B cell (primary cell): ENCODE data around the gene TRUB1. TPM values are rescaled to one million over a fixed set of nuclear protein-coding genes. Genes with fewer than 3 reads are reported as not detected.

Source experiments
- ATAC-seq: fragments of 200-7000 bp; cut with Tn5 transposase; one replicate; pipeline ENCODE4 v1.10.0; 2021; ENCODE audit warnings: low read depth, mild to moderate bottlenecking, moderate number of reproducible peaks, moderate library complexity
- CTCF ChIA-PET: fragments of 350-600 bp; sonication (Branson Sonifier 250); formaldehyde crosslinking; loops from one replicate; lab custom pipeline; 2021; ENCODE audit warnings: antibody characterized with exemption, inconsistent platforms; lab: Charles Lee
- POLR2A ChIA-PET: fragments of 350-600 bp; sonication (Branson Sonifier 250); formaldehyde crosslinking; loops from one replicate; lab custom pipeline; 2021; ENCODE audit warnings: antibody characterized with exemption; lab: Charles Lee
- DNase-seq: peaks from one replicate; pipeline ENCODE4 v3.0.0; 2013
- H2AFZ ChIP-seq: 2 replicates; pipeline ENCODE4 v1.6.1; 2012; ENCODE audit warnings: mild to moderate bottlenecking, low read depth, low read length; ENCODE audit not compliant: insufficient read depth, poor library complexity, severe bottlenecking
- H3K27ac ChIP-seq, 2 donors: 1 replicate in 1 of 2; 2 replicates in 1 of 2; pipeline ENCODE4 v1.5.1; 2012 to 2013; ENCODE audit warnings: low read length in 2 of 2, mild to moderate bottlenecking in 2 of 2, moderate library complexity in 1 of 2
- H3K27me3 ChIP-seq, 4 experiments: fragments of 200-600 bp in 1 of 4; sonication (generic) in 1 of 4; replicated peaks in 1 of 4; 1 replicate in 2 of 4; 2 replicates in 2 of 4; pipeline versions ENCODE4 v1.6.1 to v1.7.0; 2013 to 2016; ENCODE audit warnings: low read length in 3 of 4, mild to moderate bottlenecking in 2 of 4, mixed read lengths in 1 of 4, moderate library complexity in 1 of 4; ENCODE audit not compliant: insufficient read depth in 4 of 4, control insufficient read depth in 3 of 4; ENCODE audit errors: control extremely low read depth in 1 of 4
- H3K36me3 ChIP-seq, 2 experiments: replicated peaks in 1 of 2; 1 replicate in 1 of 2; 2 replicates in 1 of 2; pipeline versions ENCODE4 v1.6.1 to v1.7.1; 2013; ENCODE audit warnings: low read length in 1 of 2; ENCODE audit not compliant: insufficient read depth in 2 of 2, control insufficient read depth in 1 of 2; ENCODE audit errors: control extremely low read depth in 1 of 2, extremely low read depth in 1 of 2
- H3K4me1 ChIP-seq, 2 donors: fragments of 200-600 bp in 1 of 2; sonication (generic) in 1 of 2; 1 replicate in 1 of 2; 2 replicates in 1 of 2; pipeline versions ENCODE4 v1.5.1 to v1.6.1; 2013 to 2017; ENCODE audit warnings: low read length in 2 of 2; ENCODE audit not compliant: control insufficient read depth in 2 of 2, insufficient read depth in 2 of 2
- H3K4me2 ChIP-seq: replicated peaks from 2 replicates; pipeline ENCODE3; 2012; ENCODE audit warnings: mild to moderate bottlenecking, low read depth, low read length; ENCODE audit not compliant: poor library complexity, severe bottlenecking
- H3K4me3 ChIP-seq, 5 experiments: fragments of 200-600 bp in 1 of 5; sonication (generic) in 1 of 5; 1 replicate in 3 of 5; 2 replicates in 2 of 5; pipeline versions ENCODE4 v1.5.1 to v1.7.0; 2011 to 2016; ENCODE audit warnings: low read length in 4 of 5, mild to moderate bottlenecking in 4 of 5, low read depth in 2 of 5, control low read depth in 1 of 5, moderate library complexity in 1 of 5; ENCODE audit not compliant: insufficient read depth in 1 of 5; ENCODE audit errors: control extremely low read depth in 1 of 5, extremely low read depth in 1 of 5
- H3K79me2 ChIP-seq: fragments of 200-600 bp; sonication (generic); one replicate; pipeline ENCODE4 v1.6.0; 2016; ENCODE audit warnings: low read length; ENCODE audit not compliant: control insufficient read depth, insufficient read depth
- H3K9ac ChIP-seq: fragments of 200-600 bp; sonication (generic); 2 replicates; pipeline ENCODE4 v1.6.1; 2017; ENCODE audit warnings: mild to moderate bottlenecking, low read length, moderate library complexity
- H3K9me3 ChIP-seq, 3 donors: one replicate each; pipeline versions ENCODE4 v1.6.1 to v1.7.1; 2013; ENCODE audit warnings: low read length in 2 of 3; ENCODE audit not compliant: control insufficient read depth in 2 of 3, insufficient read depth in 1 of 3; ENCODE audit errors: control extremely low read depth in 1 of 3
- H4K20me1 ChIP-seq: 2 replicates; pipeline ENCODE4 v1.6.0; 2012; ENCODE audit warnings: mild to moderate bottlenecking, low read length; ENCODE audit not compliant: insufficient read depth, control insufficient read depth, poor library complexity, severe bottlenecking
- H3K27ac Mint-ChIP-seq: one replicate; pipeline ENCODE4 v1.8.0; 2021; ENCODE audit warnings: mixed read lengths
- H3K27me3 Mint-ChIP-seq: one replicate; pipeline ENCODE4 v1.8.0; 2021; ENCODE audit warnings: mixed read lengths
- H3K4me1 Mint-ChIP-seq: one replicate; pipeline ENCODE4 v1.8.0; 2021; ENCODE audit warnings: mixed read lengths
- H3K4me3 Mint-ChIP-seq: one replicate; pipeline ENCODE4 v1.8.0; 2021; ENCODE audit warnings: mixed read lengths
- H3K9me3 Mint-ChIP-seq: one replicate; pipeline ENCODE4 v1.8.0; 2022; ENCODE audit warnings: mixed read lengths; ENCODE audit not compliant: insufficient read depth
- CTCF ChIP-seq: fragments of 200-600 bp; IDR thresholded peaks from one replicate; pipeline ENCODE4 v1.8.0; 2022; ENCODE audit warnings: antibody characterized with exemption, mild to moderate bottlenecking
- EZH2 ChIP-seq: IDR thresholded peaks from 2 replicates; pipeline ENCODE4 v1.6.1; 2012; ENCODE audit warnings: borderline replicate concordance, low read depth, mild to moderate bottlenecking, moderate library complexity, low read length; ENCODE audit not compliant: insufficient read depth, poor library complexity, severe bottlenecking
- WGBS: methylation state at CpG from one replicate; pipeline ENCODE4 v1.1.5; 2013; ENCODE audit warnings: missing lambda C conversion rate; ENCODE audit not compliant: insufficient coverage; 5-methylcytosine and 5-hydroxymethylcytosine counted together
- intact Hi-C: fragments of 100-400 bp; cut with micrococcal nuclease; formaldehyde crosslinking; loops from one replicate; pipeline ENCODE4 v1.10.0; 2022
- polyA plus RNA-seq: library from polyadenylated mRNA; depleted of rRNA; stranded (reverse); fragments of >200 nt; gene quantifications from 2 replicates; pipeline ENCODE4 v1.2.3, GENCODE V29; 2012
- total RNA-seq, 2 donors: library from RNA; stranded (reverse); fragments of 120-200 nt in 1 of 2; gene quantifications; 1 replicate in 1 of 2; 2 replicates in 1 of 2; pipeline versions ENCODE4 v1.2.3 to v1.2.4, GENCODE V29; 2013 to 2022

TRUB1 gene
- total and polyA plus RNA-seq, 2 donors (not counting 1 experiment from before 2014, with no cell fraction given) = 6.5 to 15.7 TPM

- DNase-seq = no peak
- no peak overlapping the region for H3K27ac Mint-ChIP-seq
- Histone ChIP-seq H3K4me2 (no peak overlapping the region), H3K36me3 (no peaks in the 10 kb centered on the region), H4K20me1 (no peaks in the 10 kb centered on the region), H3K27ac (no peak overlapping the region), H3K9me3 (no peaks in the 10 kb centered on the region), H3K9ac (no peak overlapping the region), H3K4me1 (no peaks in the 10 kb centered on the region), H2AFZ (no peak overlapping the region), H3K4me3 (no peak overlapping the region), H3K27me3 (no peaks in the 10 kb centered on the region), H3K79me2 (no peaks in the 10 kb centered on the region)
- 95% methylated on average over 2 of the region's 3 CpGs for WGBS
- TF ChIP-seq EZH2 (no peak), CTCF (no peak)
- intact Hi-C loops = no loop called here
- no peak overlapping the region for H3K4me3 Mint-ChIP-seq
- ChIA-PET CTCF (no interaction called here), POLR2A (no interaction called here)
- peaks cover 4% of the 10 kb centered on the region for H3K27me3 Mint-ChIP-seq
- no peaks in the 10 kb centered on the region for H3K4me1 Mint-ChIP-seq
- no peaks in the 10 kb centered on the region for H3K9me3 Mint-ChIP-seq
- no peak for ATAC-seq
These were observed 40.4 kb upstream of the TRUB1 start for GRCh38 chr10:114897593-114897992.

- Mint-ChIP-seq H3K27me3 (peaks cover 11% of the 10 kb centered on the region), H3K27ac (no peak overlapping the region)
These were observed 38.0 kb upstream of the TRUB1 start for GRCh38 chr10:114899982-114900381.

More at GRCh38 chr10:114899982-114900381, 38.0 kb upstream of the TRUB1 start:
- no peaks in the 10 kb centered on the region for H3K4me1 ChIP-seq
- WGBS = 100% methylated on average over 1 of the region's 2 CpGs
- H3K4me1 Mint-ChIP-seq = no peaks in the 10 kb centered on the region
- POLR2A ChIA-PET = no interaction called here
- no peaks in the 10 kb centered on the region for H3K27me3 ChIP-seq
- H2AFZ ChIP-seq = no peak overlapping the region
- H3K4me3 ChIP-seq = no peak overlapping the region
- H3K36me3 ChIP-seq = no peaks in the 10 kb centered on the region
- no peak overlapping the region for H3K4me3 Mint-ChIP-seq
- no peak overlapping the region for H3K4me2 ChIP-seq
- CTCF ChIA-PET = no interaction called here
- TF ChIP-seq CTCF (no peak), EZH2 (no peak)
- H4K20me1 ChIP-seq = no peaks in the 10 kb centered on the region
- DNase-seq (no peak), ATAC-seq (no peak)
- no peak overlapping the region for H3K27ac ChIP-seq
- no peak overlapping the region for H3K9ac ChIP-seq
- intact Hi-C loops = no loop called here
- H3K9me3 Mint-ChIP-seq = no peaks in the 10 kb centered on the region
- no peaks in the 10 kb centered on the region for H3K79me2 ChIP-seq
- H3K9me3 ChIP-seq = no peaks in the 10 kb centered on the region
